ENCODE data around the gene MTMR12. TPM values are rescaled to one million over a fixed set of nuclear protein-coding genes. Genes with fewer than 3 reads are reported as not detected.
A peak's percentile ranks its signal among the peaks of the same experiment; 100 is the strongest.

Gene MTMR12
- total and polyA plus RNA-seq, 10 of the 15 experiments (the other 5 are each of a cell fraction or from before 2014, with no cell fraction given), result 5.0 to 22.9 (median 16.3) TPM

GRCh38 chr5:32312595-32313332 lies at the start of gene MTMR12 (continued):
- TF ChIP-seq ATF2 (IDR thresholded peaks at IDR 0.05; ENCODE audit: low read length) (no peak), GATAD2B (conservative IDR thresholded peaks at IDR 0.05; ENCODE audit: low read depth) (peak; percentile 96; the same call in 1 of the 2 replicates), E2F8 (IDR thresholded peaks at IDR 0.05; ENCODE audit: low read depth, partially characterized antibody) (no peak), ATF7 (IDR thresholded peaks at IDR 0.05; ENCODE audit: low read depth) (peak; percentile 69), SREBF1 (IDR thresholded peaks at IDR 0.05; ENCODE audit: low read length) (no peak), NR2F1 (conservative IDR thresholded peaks at IDR 0.05) (peak; percentile 72), TCF3 (IDR thresholded peaks at IDR 0.05; ENCODE audit: borderline replicate concordance, insufficient read depth, low read depth, low read length) (peak; percentile 87), POU2F2 (IDR thresholded peaks at IDR 0.05; ENCODE audit: borderline replicate concordance, low read depth, low read length) (peak; percentile 32; the same call in 1 of the 3 replicates), BMI1 (IDR thresholded peaks at IDR 0.05; ENCODE audit: borderline replicate concordance) (no peak), NR2C1 (IDR thresholded peaks at IDR 0.05) (0 out of 2 replicates have a peak, but pooled peaks have one; percentile 41), RAD21 (IDR thresholded peaks at IDR 0.05; ENCODE audit: insufficient read depth, low read depth, low read length) (no peak), PML (IDR thresholded peaks at IDR 0.05; ENCODE audit: low read length) (no peak), CEBPB (IDR thresholded peaks at IDR 0.05; ENCODE audit: borderline replicate concordance in 1 of 2, low read depth in 2 of 2, low read length in 2 of 2) (no peak), ZBTB40 (IDR thresholded peaks at IDR 0.05; ENCODE audit: borderline replicate concordance) (peak; percentile 58; the same call in 1 of the 2 replicates), REST (IDR thresholded peaks at IDR 0.05; ENCODE audit: low read depth, low read length) (no peak), PKNOX1 (IDR thresholded peaks at IDR 0.05) (peak; percentile 99)
